ENCODE measurements around the gene ARF4.

ARF4 gene

DNA sequence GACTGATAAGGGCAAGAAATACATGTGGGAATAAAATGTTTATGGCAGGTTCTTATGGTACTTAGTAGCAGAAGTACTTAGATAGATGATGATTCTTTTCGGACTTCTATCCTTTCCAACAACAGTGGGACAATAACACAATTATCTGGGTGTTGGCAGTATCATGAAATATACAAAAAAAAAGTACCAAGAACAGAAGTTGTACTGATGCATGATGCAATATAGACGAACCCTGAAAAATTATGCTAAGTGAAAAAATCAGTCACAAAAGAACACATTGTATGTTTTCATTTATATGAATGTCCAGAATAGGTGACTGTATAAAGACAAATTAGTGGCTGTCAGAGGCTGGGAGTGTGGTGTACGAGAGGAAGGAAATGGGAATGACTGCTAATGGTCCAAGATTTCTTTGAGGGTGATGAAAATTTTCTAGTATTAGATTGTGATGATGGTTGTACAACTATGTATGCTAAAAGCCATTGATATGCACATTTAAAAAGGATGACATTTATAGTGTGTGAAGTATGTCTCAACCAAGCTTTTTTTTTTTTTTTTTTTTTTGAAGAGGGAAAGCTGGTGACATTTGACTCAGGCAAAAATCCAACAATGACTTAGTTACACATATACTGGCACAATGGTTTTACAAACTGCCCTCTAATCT, 21.0 kb downstream of the ARF4 start:
- no peak for DNase-seq

DNA sequence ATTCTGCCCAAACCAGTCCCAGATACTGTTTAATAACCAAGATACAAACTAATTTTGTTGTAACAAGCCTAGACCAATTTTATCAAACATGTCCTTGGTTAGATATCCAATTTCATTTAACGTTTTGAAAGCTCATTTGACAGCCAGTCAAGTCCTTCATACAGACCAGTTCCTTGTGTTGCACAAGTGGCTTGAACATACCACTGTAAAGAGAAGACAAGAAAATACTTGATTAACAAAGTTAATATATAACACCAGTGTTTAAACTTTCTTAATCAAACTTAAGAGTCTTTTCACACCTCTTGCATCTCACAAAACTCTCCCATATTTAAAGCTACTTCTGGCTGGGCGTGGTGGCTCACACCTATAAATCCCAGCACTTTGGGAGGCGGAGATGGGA, 25.0 kb downstream of the ARF4 start:
- DNase-seq = no peak

DNA sequence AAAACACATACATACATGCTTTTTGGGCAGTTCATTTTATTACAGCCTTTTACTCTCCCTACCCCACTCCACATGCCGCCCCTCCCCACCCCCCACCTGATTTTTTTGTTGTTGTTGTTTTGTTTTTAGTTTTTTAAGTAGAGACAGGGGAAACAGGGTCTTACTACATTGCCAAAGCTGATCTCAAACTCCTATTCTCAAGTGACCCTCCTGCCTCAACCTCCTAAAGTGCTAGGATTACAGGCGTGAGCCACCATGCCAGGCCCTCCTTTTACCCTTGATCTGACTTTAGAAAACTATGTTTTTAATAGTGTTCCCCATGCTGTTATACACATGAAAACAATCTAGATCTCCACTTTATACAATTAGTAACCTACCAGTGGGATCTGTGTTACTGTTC, 26.3 kb downstream of the ARF4 start:
- no peak for DNase-seq

DNA sequence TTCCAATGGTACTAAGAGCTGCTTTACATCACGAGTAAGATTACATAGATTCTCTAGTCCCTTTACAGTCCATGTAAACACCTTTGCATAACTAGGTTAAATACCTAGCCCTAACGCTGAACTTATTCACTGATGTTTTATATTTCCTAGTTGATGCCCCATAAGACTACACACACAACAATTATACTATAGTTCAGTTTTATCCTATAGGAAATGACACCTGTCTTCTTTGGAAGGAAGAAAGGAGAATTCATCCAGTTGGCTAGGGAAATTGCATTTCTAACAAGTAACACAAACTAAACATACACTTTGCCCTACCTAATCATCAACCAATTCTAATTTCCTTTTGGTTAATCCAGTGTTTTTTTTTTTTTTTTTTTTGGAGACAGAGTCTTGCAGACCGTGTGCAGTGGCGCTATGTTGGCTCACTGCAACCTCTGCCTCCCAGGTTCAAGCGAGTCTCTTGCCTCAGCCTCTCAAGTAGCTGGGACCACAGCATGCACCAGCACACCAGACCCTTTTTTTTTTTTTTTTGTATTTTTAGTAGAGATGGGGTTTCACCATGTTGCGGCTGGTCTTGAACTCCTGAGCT, 27.2 kb downstream of the ARF4 start:
- no peak for DNase-seq

DNA sequence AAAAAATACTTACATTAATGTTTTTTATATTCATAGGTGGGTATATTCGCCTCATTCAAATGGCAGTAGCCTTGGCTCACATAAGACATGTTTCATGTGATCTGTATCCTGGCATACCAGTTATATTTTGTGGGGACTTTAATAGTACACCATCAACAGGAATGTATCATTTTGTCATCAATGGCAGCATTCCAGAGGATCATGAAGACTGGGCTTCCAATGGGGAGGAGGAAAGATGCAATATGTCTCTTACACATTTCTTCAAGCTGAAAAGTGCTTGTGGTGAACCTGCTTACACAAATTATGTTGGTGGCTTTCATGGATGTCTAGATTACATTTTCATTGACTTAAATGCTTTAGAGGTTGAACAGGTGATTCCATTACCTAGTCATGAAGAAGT, 37.6 kb downstream of the ARF4 start:
- no peak for DNase-seq

DNA sequence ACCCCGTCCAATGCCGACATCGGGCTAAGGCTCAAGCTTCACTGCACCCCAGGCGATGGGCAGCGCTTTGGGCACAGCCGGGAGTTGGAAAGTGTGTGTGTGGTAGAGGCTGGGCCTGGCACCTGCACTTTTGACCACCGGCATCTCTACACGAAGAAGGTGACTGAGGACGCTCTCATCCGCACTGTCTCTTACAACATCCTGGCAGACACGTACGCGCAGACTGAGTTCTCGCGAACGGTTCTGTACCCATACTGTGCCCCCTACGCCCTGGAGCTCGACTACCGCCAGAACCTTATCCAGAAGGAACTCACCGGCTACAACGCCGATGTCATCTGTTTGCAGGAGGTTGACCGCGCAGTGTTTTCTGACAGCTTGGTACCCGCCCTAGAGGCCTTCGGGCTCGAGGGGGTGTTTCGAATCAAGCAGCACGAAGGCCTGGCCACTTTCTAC, 40.0 kb downstream of the ARF4 start:
- no peak for DNase-seq

DNA sequence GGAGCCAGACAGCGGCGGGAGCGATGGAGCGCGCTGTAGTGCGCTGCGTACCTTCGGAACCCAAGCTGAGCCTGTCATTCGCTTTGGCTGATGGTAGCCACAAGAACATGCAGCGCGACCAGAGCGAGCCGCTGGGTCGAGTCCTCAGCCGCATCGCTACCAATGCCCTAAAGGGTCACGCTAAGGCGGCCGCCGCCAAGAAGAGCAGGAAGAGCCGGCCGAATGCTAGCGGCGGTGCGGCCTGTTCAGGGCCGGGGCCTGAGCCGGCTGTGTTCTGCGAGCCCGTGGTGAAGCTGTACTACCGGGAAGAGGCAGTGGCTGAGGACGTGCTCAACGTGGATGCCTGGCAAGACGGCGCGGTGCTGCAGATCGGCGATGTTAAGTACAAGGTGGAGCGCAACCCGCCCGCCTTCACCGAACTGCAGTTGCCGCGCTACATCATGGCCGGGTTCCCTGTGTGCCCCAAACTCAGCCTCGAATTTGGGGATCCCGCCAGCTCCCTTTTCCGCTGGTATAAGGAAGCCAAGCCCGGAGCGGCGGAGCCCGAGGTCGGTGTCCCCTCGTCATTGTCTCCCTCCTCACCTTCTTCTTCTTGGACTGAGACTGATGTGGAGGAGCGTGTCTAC, 40.6 kb downstream of the ARF4 start:
- no peak for DNase-seq

DNA sequence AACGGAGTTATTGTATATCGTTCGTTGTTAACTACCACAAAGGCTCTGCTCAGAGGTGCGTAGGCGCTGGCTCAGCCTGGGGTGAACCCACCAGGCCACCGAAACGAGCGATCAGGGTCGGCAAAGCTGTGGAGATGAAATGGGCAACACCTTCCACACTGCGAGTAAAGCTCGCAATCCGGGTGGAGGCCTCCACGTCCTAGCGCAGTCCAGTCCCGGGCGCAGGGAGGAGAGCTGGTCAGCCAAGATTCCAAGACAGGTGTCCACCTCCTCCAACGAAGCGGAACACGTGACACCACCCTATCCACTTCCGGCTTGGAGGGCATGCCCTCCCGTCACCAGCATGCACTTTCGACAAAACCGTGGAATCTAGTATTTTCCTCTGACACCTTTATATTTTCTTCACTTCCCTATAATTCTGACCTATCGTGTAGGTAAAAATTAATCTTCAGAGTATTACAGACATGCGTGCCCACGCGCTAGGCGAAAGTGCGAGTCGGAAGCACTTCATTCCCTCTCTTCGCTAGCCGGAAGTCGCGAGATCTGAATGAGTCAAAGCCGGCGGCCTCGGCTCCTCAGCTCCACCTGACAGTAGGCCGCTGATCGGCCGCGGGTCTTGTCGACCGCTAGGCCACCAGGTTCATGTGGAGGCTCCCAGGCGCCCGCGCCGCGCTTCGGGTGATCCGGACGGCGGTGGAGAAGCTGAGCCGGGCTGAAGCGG, 41.2 kb downstream of the ARF4 start, which contains the start of gene PDE12:
TSS of gene PDE12 (plus strand) at position 537 of the 721 bp plus-strand sequence. CDS start at position 643, 106 bp downstream.
- no peak for DNase-seq

DNA sequence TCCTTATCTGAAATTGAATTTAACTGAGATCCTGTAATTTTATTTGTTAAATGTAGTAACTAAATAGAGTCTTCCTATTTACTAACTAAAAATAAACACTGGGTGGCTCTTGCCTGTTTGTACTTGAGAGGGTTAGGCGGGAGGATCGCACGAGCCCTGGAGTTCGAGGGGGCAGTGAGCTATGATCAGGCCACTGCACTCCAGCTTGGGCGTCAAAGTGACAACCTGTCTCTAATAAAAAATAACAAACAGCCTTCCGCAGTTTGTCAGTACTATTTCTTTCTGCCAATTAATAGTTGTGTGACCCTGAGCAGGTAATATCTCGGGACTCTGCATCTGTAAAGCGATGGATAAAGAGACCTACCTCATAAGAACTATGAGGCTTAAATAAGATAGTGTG, 41.8 kb downstream of the ARF4 start:
- DNase-seq = no peak

DNA sequence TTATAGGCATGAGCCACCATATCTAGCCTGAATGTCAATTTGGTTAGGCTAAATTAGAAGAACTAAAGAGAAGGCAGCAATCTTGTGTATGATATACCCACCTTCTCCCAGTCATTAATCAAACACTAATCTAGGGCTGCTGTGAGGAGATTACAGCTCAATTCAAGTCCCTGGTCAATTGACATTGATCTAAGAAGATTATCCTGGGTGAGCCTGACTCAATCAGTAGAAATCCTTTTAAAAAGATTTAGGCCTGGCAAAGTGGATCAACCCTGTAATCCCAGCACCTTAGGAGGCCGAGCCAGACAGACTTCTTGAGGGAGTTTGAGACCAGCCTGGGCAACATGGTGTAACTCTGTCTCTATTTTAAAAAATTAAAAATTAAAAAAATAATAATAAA, 50.5 kb downstream of the ARF4 start:
- DNase-seq = no peak

DNA sequence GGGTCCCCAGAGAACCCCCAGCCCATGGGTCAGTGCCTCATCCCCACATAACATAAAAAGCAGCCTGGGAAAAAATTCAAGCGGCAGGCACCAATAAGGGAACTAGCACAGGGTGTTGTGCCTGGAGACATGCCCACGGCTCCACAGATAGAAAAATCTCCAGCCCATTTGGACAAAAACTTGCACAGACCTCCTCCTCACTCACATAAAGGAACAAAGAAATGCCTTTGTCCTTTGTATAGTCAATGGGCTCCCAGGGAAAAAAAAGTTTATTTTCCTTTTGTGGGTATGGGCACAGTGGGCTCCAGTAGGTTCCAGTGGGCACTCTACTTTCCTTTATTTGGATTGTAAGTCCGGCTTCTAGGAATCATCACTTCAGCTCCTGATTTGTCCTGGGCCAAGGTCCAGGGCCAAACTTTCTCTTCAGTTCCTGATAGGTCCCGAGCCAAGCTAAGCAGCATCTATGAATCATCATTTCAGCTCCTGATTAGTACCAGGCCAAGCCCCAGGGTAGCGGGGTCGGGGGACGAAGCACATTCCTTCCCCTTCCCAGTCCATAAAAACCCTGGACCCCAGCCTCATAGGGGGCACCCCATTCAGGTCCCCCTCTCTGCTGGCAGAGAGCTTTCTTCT, 51.4 kb downstream of the ARF4 start:
- no peak for DNase-seq

DNA sequence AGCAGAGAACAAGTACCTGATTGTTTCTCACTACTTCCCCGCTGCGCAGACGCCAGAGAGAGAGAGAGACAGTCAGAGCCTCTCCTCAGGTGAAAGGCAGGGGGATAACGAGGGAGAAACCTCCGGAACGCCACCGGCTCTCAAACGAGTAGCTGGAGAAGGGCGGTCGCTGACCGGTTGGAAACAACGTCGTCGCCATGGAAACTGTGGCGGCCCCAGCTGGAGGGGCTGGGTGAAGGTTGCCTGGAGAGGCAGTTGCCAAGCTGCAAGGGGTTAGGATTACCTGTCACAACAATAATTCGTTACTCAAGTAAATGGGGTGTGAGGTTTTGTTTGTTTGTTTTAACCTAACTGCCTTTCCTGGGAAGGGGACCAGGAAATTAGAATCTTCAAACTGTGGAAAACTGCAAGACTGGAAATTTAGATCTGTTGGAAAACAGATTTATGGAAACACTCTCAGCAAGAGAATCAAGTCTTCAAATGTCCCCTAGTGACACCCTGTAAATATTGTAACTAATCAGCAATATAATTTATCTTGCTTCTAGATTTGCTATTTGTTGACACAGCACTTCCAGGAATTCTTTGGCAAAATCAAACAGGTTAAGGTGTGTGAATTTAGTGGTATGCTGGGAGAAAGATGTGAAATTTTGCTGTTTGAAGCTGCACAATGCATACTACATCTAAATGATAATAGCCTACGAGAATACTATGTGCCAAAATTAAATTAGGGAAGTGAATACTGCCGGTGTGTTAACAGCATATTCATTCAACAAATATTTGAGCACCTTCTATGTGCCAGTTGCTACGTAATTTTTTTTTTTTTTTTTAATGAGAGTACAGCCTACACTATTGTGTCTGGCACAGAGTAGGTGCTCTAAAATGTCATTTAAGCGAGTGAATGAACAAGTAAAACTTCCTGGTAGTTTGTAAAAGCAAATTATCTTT, 52.7 kb downstream of the ARF4 start, which contains the start of gene DNAH12:
TSS of gene DNAH12 (minus strand) at position 164 of the 945 bp plus-strand sequence. CDS start 1,474 bp downstream, outside the sequence.
- DNase-seq = peak; percentile 42

DNA sequence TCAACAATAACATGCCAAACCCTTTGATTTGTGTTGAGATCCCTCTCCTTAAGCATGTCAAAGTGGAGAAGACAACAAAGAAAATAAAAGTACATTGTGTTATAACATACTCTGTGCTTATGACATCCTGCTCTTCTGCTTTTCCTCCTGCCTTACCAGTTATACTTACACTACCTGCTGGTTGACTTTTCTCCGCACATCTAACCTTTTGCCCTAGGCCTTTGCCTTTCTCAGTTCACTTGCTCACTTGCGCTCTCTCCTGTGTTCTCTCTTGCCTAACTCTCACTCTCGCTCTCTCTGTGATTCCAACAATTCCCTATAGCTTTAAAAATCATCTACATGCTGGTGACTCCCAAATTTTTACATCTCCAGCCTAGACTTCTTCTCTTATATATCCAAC, 58.7 kb downstream of the ARF4 start:
- DNase-seq = no peak

DNA sequence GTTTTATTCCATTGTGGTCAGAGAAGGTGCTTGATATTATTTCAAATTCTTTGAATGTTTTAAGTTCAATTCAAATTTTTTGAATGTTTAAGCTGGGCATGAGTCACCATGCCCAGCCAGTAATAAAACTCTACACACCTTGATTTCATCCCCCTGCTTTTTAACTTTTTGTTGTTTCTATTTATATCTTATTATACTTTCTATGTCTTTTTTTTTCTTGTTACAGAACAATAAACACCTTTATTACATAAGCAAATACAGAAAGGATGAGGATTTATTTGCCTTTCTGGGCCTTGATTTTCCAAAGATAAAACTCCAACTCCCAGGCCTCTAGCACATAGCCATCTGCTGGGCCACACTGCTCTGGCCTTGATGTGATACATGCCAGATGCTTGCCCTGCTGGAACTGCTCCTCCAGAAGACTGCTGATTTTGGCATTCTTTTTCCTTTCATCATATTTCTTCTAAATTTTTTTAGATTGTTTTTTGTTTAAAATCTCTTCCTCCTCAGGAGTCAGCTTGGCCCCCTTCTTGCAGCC, 67.0 kb downstream of the ARF4 start:
- no peak for DNase-seq
